ENCODE data around the gene SELENOF.
"Not testable (repeated sequence)": the region's sequence is repeated elsewhere in the genome, so short reads cannot be mapped to it uniquely, and the experiment has no call there.

SELENOF gene

GRCh38 chr1:86858524-86859261 lies 55.2 kb downstream of the SELENOF start:
- no peak for DNase-seq (ENCODE audit: low read depth)

GRCh38 chr1:86856196-86856595 lies 57.7 kb downstream of the SELENOF start:
- DNase-seq (ENCODE audit: low read depth), result no peak

GRCh38 chr1:86854352-86854751 lies 59.6 kb downstream of the SELENOF start:
- DNase-seq (ENCODE audit: low read depth), result no peak

GRCh38 chr1:86852782-86853408 lies 61.0 kb downstream of the SELENOF start:
- no peak for DNase-seq (ENCODE audit: low read depth)

GRCh38 chr1:86852289-86852688 lies 61.6 kb downstream of the SELENOF start:
- no peak for DNase-seq (ENCODE audit: low read depth)

GRCh38 chr1:86849756-86850155 lies 64.2 kb downstream of the SELENOF start:
- DNase-seq (ENCODE audit: low read depth), result no peak

GRCh38 chr1:86848654-86849053 lies 65.3 kb downstream of the SELENOF start:
- no peak for DNase-seq (ENCODE audit: low read depth)

GRCh38 chr1:86846164-86846647 lies 67.7 kb downstream of the SELENOF start:
- peak; percentile 71 for DNase-seq (ENCODE audit: low read depth)

GRCh38 chr1:86845514-86845913 lies 68.4 kb downstream of the SELENOF start:
- DNase-seq (ENCODE audit: low read depth), result no peak

GRCh38 chr1:86841116-86841515 lies 72.8 kb downstream of the SELENOF start:
- DNase-seq (ENCODE audit: low read depth), result no peak

GRCh38 chr1:86833461-86834215 lies 80.3 kb downstream of the SELENOF start:
- DNase-seq (ENCODE audit: low read depth), result peak; percentile 72

- DNase-seq (ENCODE audit: low read depth), result no peak
Measured at GRCh38 chr1:86832433-86832832, 81.5 kb downstream of the SELENOF start.

GRCh38 chr1:86829321-86829720 lies 84.6 kb downstream of the SELENOF start:
- DNase-seq (ENCODE audit: low read depth), result no peak

- DNase-seq (ENCODE audit: low read depth), result no peak
Measured at GRCh38 chr1:86828024-86828423, 85.9 kb downstream of the SELENOF start.

- no peak for DNase-seq (ENCODE audit: low read depth)
Measured at GRCh38 chr1:86826856-86827255, 87.1 kb downstream of the SELENOF start.

GRCh38 chr1:86825319-86825718 lies 88.6 kb downstream of the SELENOF start:
- peak; percentile 19 for DNase-seq (ENCODE audit: low read depth)

GRCh38 chr1:86823821-86824500 lies 90.0 kb downstream of the SELENOF start:
- no peak for DNase-seq (ENCODE audit: low read depth)

- no peak for DNase-seq (ENCODE audit: low read depth)
Measured at GRCh38 chr1:86823386-86823785, 90.5 kb downstream of the SELENOF start.

GRCh38 chr1:86822459-86822858 lies 91.5 kb downstream of the SELENOF start:
- no peak for DNase-seq (ENCODE audit: low read depth)

GRCh38 chr1:86821956-86822355 lies 92.0 kb downstream of the SELENOF start:
- no peak for DNase-seq (ENCODE audit: low read depth)

- DNase-seq (ENCODE audit: low read depth), result not testable (repeated sequence)
Measured at GRCh38 chr1:86819970-86820369, 94.0 kb downstream of the SELENOF start.

GRCh38 chr1:86817246-86817826 lies 96.6 kb downstream of the SELENOF start:
- DNase-seq (ENCODE audit: low read depth), result not testable (repeated sequence)
